H9 (cell line): ENCODE data around the gene ATP5PF. TPM values are rescaled to one million over a fixed set of nuclear protein-coding genes. Genes with fewer than 3 reads are reported as not detected.

ENCODE experiments used
- DNase-seq: peaks from one replicate; pipeline ENCODE4 v3.0.0-alpha.2; 2017
- H2AFZ ChIP-seq: one replicate; pipeline ENCODE4 v1.6.1; 2013; ENCODE audit warnings: mild to moderate bottlenecking, low read length, control low read depth, moderate library complexity
- H2AK5ac ChIP-seq: 2 replicates; pipeline ENCODE4 v1.6.1; 2013; ENCODE audit warnings: low read length, control low read depth, mixed read lengths; ENCODE audit not compliant: insufficient read length
- H2BK120ac ChIP-seq: one replicate; pipeline ENCODE4 v1.6.1; 2013; ENCODE audit warnings: low read depth, mild to moderate bottlenecking, low read length, control low read depth, inconsistent platforms; ENCODE audit not compliant: poor library complexity, severe bottlenecking
- H2BK12ac ChIP-seq: 2 replicates; pipeline ENCODE4 v1.6.1; 2013; ENCODE audit warnings: low read length, control low read depth, mixed read lengths, low read depth; ENCODE audit not compliant: insufficient read length
- H2BK15ac ChIP-seq: 2 replicates; pipeline ENCODE4 v1.6.1; 2013; ENCODE audit warnings: low read depth, low read length, control low read depth
- H2BK20ac ChIP-seq: one replicate; pipeline ENCODE4 v1.6.1; 2013; ENCODE audit warnings: low read depth, mild to moderate bottlenecking, low read length, control low read depth, inconsistent platforms; ENCODE audit not compliant: poor library complexity, severe bottlenecking
- H2BK5ac ChIP-seq: 2 replicates; pipeline ENCODE4 v1.6.1; 2013; ENCODE audit warnings: low read length, control low read depth, mixed read lengths; ENCODE audit not compliant: insufficient read length
- H3K14ac ChIP-seq: 2 replicates; pipeline ENCODE4 v1.6.1; 2013; ENCODE audit warnings: low read length, control low read depth; ENCODE audit not compliant: insufficient read depth
- H3K18ac ChIP-seq: 2 replicates; pipeline ENCODE4 v1.6.1; 2013; ENCODE audit warnings: low read depth, mild to moderate bottlenecking, mixed read lengths, low read length, control low read depth; ENCODE audit not compliant: insufficient read length
- H3K23ac ChIP-seq: 2 replicates; pipeline ENCODE4 v1.6.1; 2013; ENCODE audit warnings: low read length, control low read depth, mixed read lengths, low read depth; ENCODE audit not compliant: insufficient read length
- H3K23me2 ChIP-seq: 2 replicates; pipeline ENCODE4 v1.6.1; 2013; ENCODE audit warnings: low read depth, mild to moderate bottlenecking, mixed read lengths, low read length, control low read depth; ENCODE audit not compliant: insufficient read length, poor library complexity, severe bottlenecking
- H3K27ac ChIP-seq: 2 replicates; pipeline ENCODE4 v1.5.1; 2013; ENCODE audit warnings: low read length, control low read depth, mixed read lengths, low read depth; ENCODE audit not compliant: insufficient read length
- H3K27me3 ChIP-seq: 2 replicates; pipeline ENCODE4 v1.6.1; 2013; ENCODE audit warnings: low read length, control low read depth, inconsistent platforms; ENCODE audit not compliant: insufficient read depth
- H3K4ac ChIP-seq: 2 replicates; pipeline ENCODE4 v1.6.1; 2013; ENCODE audit warnings: low read depth, mild to moderate bottlenecking, control low read depth, inconsistent platforms, low read length, moderate library complexity
- H3K4me1 ChIP-seq: 2 replicates; pipeline ENCODE4 v1.6.1; 2013; ENCODE audit warnings: low read length, control low read depth, inconsistent platforms; ENCODE audit not compliant: insufficient read depth
- H3K4me2 ChIP-seq: 2 replicates; pipeline ENCODE4 v1.6.1; 2013; ENCODE audit warnings: low read length, control low read depth, mixed read lengths; ENCODE audit not compliant: insufficient read length, insufficient read depth
- H3K56ac ChIP-seq: 2 replicates; pipeline ENCODE4 v1.6.1; 2013; ENCODE audit warnings: low read depth, mild to moderate bottlenecking, mixed read lengths, low read length, control low read depth; ENCODE audit not compliant: insufficient read length
- H3K79me1 ChIP-seq: 2 replicates; pipeline ENCODE4 v1.6.1; 2013; ENCODE audit warnings: low read depth, mild to moderate bottlenecking, moderate library complexity, low read length, control low read depth, inconsistent platforms; ENCODE audit not compliant: insufficient read depth, poor library complexity, severe bottlenecking
- H3K79me2 ChIP-seq: 2 replicates; pipeline ENCODE4 v1.6.1; 2013; ENCODE audit warnings: low read length, control low read depth, inconsistent platforms; ENCODE audit not compliant: insufficient read depth
- H3K9ac ChIP-seq: 2 replicates; pipeline ENCODE4 v1.6.1; 2013; ENCODE audit warnings: low read length, control low read depth, mixed read lengths; ENCODE audit not compliant: insufficient read length; ENCODE audit errors: extremely low read depth
- H3K9me3 ChIP-seq: one replicate; pipeline ENCODE4 v1.6.1; 2013; ENCODE audit warnings: low read depth, low read length, inconsistent platforms; ENCODE audit not compliant: control insufficient read depth
- H3T11ph ChIP-seq: one replicate; pipeline ENCODE4 v1.6.1; 2013; ENCODE audit warnings: mild to moderate bottlenecking, low read length, control low read depth, inconsistent platforms
- H4K20me1 ChIP-seq: one replicate; pipeline ENCODE4 v1.6.1; 2013; ENCODE audit not compliant: control insufficient read depth, insufficient read length, insufficient read depth
- H4K5ac ChIP-seq: 2 replicates; pipeline ENCODE4 v1.6.1; 2013; ENCODE audit warnings: low read depth, mild to moderate bottlenecking, mixed read lengths, low read length, control low read depth; ENCODE audit not compliant: insufficient read length
- H4K8ac ChIP-seq: replicated peaks from 2 replicates; pipeline ENCODE4 v1.6.1; 2013; ENCODE audit warnings: low read length, control low read depth, mixed read lengths, low read depth; ENCODE audit not compliant: insufficient read length
- H4K91ac ChIP-seq: 2 replicates; pipeline ENCODE4 v1.6.1; 2013; ENCODE audit warnings: low read depth, mild to moderate bottlenecking, moderate library complexity, mixed read lengths, low read length, control low read depth; ENCODE audit not compliant: insufficient read length
- H3K27ac Mint-ChIP-seq, 3 experiments: 2 replicates in 2 of 3; 3 replicates in 1 of 3; pipeline ENCODE4 v1.8.0; 2020 to 2021; ENCODE audit warnings: mixed read lengths in 3 of 3, mild to moderate bottlenecking in 1 of 3, moderate library complexity in 1 of 3
- H3K27me3 Mint-ChIP-seq: 2 replicates; pipeline ENCODE4 v1.8.0; 2021; ENCODE audit warnings: low read depth, mild to moderate bottlenecking, moderate library complexity, mixed read lengths
- H3K36me3 Mint-ChIP-seq, 3 experiments: 2 replicates in 2 of 3; 3 replicates in 1 of 3; pipeline ENCODE4 v1.8.0; 2020 to 2021; ENCODE audit warnings: low read depth in 3 of 3, mixed read lengths in 3 of 3; ENCODE audit not compliant: insufficient read depth in 1 of 3
- H3K4me1 Mint-ChIP-seq, 2 experiments: 2 replicates each; pipeline ENCODE4 v1.8.0; 2020; ENCODE audit warnings: mixed read lengths in 2 of 2
- H3K4me3 Mint-ChIP-seq, 2 experiments: 2 replicates in 1 of 2; 3 replicates in 1 of 2; pipeline ENCODE4 v1.8.0; 2020 to 2021; ENCODE audit warnings: mild to moderate bottlenecking in 2 of 2, mixed read lengths in 2 of 2, moderate library complexity in 1 of 2
- H3K9me3 Mint-ChIP-seq, 2 experiments: 2 replicates in 1 of 2; 3 replicates in 1 of 2; pipeline ENCODE4 v1.8.0; 2020; ENCODE audit warnings: mild to moderate bottlenecking in 2 of 2, mixed read lengths in 2 of 2, moderate library complexity in 1 of 2
- CTCF ChIP-seq: fragments of 200-600 bp; sonication (generic); conservative IDR thresholded peaks from 3 replicates; pipeline ENCODE4 v1.8.0; 2021; ENCODE audit warnings: antibody characterized with exemption, mild to moderate bottlenecking
- WGBS: extraction: QIAGEN DNeasy Blood & Tissue Kit; methylation state at CpG from one replicate; pipeline ENCODE4 v1.1.7; 2013; ENCODE audit warnings: missing lambda C conversion rate, low lambda C conversion rate, mixed read lengths; ENCODE audit not compliant: insufficient read length; ENCODE audit errors: extremely low coverage; 5-methylcytosine and 5-hydroxymethylcytosine counted together
- total RNA-seq: library from RNA; stranded (reverse); gene quantifications from 2 replicates; pipeline ENCODE4 v1.2.1, GENCODE V29; 2021

The ATP5PF gene
- total RNA-seq, 1 experiment from 2014 or later: 143 TPM

- no peaks in the 10 kb centered on the region for H3K4me1 ChIP-seq
- H2BK15ac ChIP-seq: no peak overlapping the region
- DNase-seq: no peak
- no peak overlapping the region for H4K91ac ChIP-seq
- Mint-ChIP-seq H3K9me3 (peaks cover 2 to 5% of the 10 kb centered on the region in 2 experiments; a peak in 3 of 5 replicates), H3K27ac (peak overlapping the region; percentile 100), H3K4me3 (peak overlapping the region; percentile 100), H3K27me3 (no peaks in the 10 kb centered on the region), H3K36me3 (peaks cover 2 to 9% (median 6%) of the 10 kb centered on the region in 3 experiments; a peak in 6 of 7 replicates), H3K4me1 (peaks cover 23 to 27% of the 10 kb centered on the region in 2 experiments)
- no peak overlapping the region for H2AK5ac ChIP-seq
- no peaks in the 10 kb centered on the region for H3K9me3 ChIP-seq
- no peak overlapping the region for H3K23ac ChIP-seq
- H3K9ac ChIP-seq: peak overlapping the region; percentile 83
- no peak overlapping the region for H2BK5ac ChIP-seq
- no peak overlapping the region for H2BK20ac ChIP-seq
- H3K18ac ChIP-seq: no peak overlapping the region
- H3K4me2 ChIP-seq: peak overlapping the region; percentile 38
- peaks cover 6% of the 10 kb centered on the region for H3K79me1 ChIP-seq
- peaks cover 27% of the 10 kb centered on the region; the same call in 1 of the 2 replicates for H3K79me2 ChIP-seq
- no peak overlapping the region for H3K14ac ChIP-seq
- H3K4ac ChIP-seq: no peak overlapping the region
- H4K8ac ChIP-seq: no peak overlapping the region
- H3K27ac ChIP-seq: no peak overlapping the region
- no peaks in the 10 kb centered on the region for H3K27me3 ChIP-seq
- no peak overlapping the region for H2BK120ac ChIP-seq
- H4K20me1 ChIP-seq: no peaks in the 10 kb centered on the region
- no peak overlapping the region for H2AFZ ChIP-seq
- no CpG with 5 or more reads among the region's 10 CpGs for WGBS
- H3K56ac ChIP-seq: no peak overlapping the region
- no peak overlapping the region for H2BK12ac ChIP-seq
- H4K5ac ChIP-seq: no peak overlapping the region
- H3K23me2 ChIP-seq: peaks cover 11% of the 10 kb centered on the region
- no peak for TF ChIP-seq CTCF
- H3T11ph ChIP-seq: no peak overlapping the region
Measured at GRCh38 chr21:25734654-25734903, 125 bp downstream of the ATP5PF start.
